ENCODE data around the gene RAB18.
"Not testable (repeated sequence)": the region's sequence is repeated elsewhere in the genome, so short reads cannot be mapped to it uniquely, and the experiment has no call there.

RAB18 gene

DNA sequence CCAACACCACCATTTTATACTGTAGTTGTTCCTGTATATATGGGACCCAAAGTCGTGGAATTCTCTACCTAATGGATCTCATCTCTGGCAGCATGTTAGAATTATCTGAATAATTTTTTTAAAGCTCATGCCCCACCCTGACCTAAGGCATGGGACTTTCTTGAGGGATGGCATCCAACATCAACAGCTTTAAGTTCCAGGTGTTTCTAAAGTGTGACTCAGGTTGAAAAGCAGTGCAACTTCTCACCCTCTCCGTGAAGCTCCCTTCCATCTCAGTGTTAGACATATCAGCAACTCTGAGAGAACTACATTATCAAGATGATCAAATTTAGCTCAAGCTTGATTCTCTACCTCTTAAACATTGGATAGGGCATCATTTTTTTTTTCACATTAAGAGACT, 18.1 kb upstream of the RAB18 start:
- Mint-ChIP-seq H3K36me3 (peaks cover 7% of the 10 kb centered on the region), H3K9me3 (peaks cover 9% of the 10 kb centered on the region), H3K4me3 (no peak overlapping the region), H3K27ac (no peak overlapping the region), H3K27me3 (peaks cover 24% of the 10 kb centered on the region), H3K4me1 (peaks cover 4% of the 10 kb centered on the region)
- no peak for DNase-seq (ENCODE audit: low spot score in 2 of 2)
- ATAC-seq (ENCODE audit: low read depth) = no peak

DNA sequence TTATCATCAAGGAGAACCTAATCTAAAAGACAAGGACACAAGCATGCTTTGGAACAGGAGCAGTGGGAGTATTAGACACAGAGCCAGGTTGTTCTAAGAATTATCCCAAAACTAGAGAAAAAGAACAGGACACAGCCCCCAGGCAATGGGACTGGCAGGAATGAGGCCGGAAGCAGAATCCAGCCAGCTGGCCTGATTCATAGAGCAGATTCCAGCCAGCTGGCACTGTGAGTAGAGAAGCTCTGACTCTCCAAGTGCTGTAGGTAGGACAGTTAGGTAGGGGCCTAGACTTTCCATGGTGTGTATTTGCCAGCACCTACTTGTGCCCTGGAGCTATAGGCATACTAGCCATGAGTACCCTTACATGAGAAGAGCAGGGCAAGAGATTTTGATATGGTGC, 13.3 kb upstream of the RAB18 start:
- Mint-ChIP-seq H3K36me3 (peaks cover 11% of the 10 kb centered on the region), H3K27me3 (peaks cover 33% of the 10 kb centered on the region), H3K27ac (no peak overlapping the region), H3K4me1 (no peaks in the 10 kb centered on the region), H3K9me3 (peaks cover 16% of the 10 kb centered on the region), H3K4me3 (no peak overlapping the region)
- DNase-seq (ENCODE audit: low spot score in 2 of 2) = no peak
- ATAC-seq (ENCODE audit: low read depth) = no peak

DNA sequence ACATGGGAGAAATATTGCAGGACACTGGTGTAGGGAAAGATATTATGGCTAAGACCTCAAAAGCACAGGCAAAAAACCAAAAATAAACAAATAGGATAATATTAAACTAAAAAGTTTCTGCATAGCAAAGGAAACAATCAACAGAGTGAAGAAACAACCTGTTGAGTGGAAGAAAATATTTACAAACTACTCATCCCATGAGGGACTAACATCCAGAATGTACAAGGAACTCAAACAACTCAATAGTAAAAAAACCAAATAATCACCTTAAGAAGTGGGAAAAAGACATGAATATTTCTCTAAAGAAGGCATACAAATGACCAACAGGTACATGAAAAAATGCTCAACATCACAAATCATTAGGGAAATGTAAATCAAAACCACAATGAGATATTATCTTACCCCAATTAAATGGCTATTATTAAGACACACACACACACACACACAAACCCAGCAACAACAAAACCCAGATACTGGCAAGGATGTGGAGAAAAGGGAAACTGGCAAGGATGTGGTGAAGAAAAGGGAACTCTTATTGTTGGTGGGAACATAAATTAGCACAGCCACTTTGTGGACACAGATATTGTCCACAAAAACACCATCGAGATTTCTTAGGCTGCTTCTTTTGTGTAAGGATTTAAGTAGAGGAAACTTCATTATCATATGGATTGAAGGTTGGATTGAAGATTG, 9.8 kb upstream of the RAB18 start:
- Mint-ChIP-seq H3K4me3 (no peak overlapping the region), H3K9me3 (peaks cover 11% of the 10 kb centered on the region), H3K36me3 (peaks cover 8% of the 10 kb centered on the region), H3K4me1 (no peaks in the 10 kb centered on the region), H3K27me3 (peaks cover 28% of the 10 kb centered on the region), H3K27ac (no peak overlapping the region)
- no peak for DNase-seq (ENCODE audit: low spot score in 2 of 2)
- ATAC-seq (ENCODE audit: low read depth) = no peak

DNA sequence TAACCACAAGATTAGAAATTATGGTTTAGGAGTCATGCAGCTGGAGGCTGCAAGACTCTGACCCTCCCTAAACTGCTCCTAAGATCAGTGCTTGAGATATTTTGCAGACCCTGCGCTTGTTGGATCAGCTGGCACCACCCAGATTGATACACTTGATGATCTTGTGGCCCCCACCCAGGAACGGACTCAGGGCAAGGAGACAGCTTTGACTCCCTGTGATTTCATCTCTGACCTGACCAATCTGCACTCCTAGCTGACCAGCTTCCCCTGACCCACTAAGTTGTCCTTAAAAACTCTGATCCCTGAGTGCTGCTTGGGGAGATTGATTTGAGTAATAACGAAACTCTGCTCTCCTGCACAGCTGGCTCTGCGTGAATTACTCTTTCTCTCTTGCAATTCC, 8.0 kb upstream of the RAB18 start:
- ATAC-seq (ENCODE audit: low read depth) (no peak), DNase-seq (ENCODE audit: low spot score in 2 of 2) (no peak)
- H3K27ac Mint-ChIP-seq = no peak overlapping the region
- H3K4me1 Mint-ChIP-seq = no peaks in the 10 kb centered on the region
- no peak overlapping the region for H3K4me3 Mint-ChIP-seq
- H3K36me3 Mint-ChIP-seq = peaks cover 3% of the 10 kb centered on the region
- peaks cover 6% of the 10 kb centered on the region for H3K9me3 Mint-ChIP-seq
- peaks cover 25% of the 10 kb centered on the region for H3K27me3 Mint-ChIP-seq

DNA sequence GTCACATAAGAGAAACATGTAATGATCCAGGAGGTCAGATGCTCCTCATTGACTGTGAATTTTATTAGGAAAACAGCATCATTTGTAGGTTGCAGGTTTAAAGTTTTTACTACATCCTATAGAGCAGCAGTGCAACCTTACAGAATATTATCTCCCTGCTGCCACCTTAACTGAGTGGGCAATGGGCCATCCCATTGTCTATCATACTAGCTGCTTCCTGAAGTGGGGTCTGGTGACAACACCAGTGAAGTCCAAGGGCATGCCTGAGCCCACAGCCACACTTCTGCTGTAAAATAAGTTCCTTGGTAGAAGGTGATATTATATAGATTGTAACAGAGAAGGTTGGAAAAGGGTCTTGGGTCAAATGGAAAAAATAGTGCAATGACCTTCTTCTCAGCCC, 4.0 kb upstream of the RAB18 start:
- Mint-ChIP-seq H3K4me1 (peaks cover 8% of the 10 kb centered on the region), H3K27me3 (peaks cover 16% of the 10 kb centered on the region), H3K4me3 (no peak overlapping the region), H3K9me3 (peaks cover 1% of the 10 kb centered on the region), H3K36me3 (no peaks in the 10 kb centered on the region), H3K27ac (no peak overlapping the region)
- no peak for DNase-seq (ENCODE audit: low spot score in 2 of 2)
- no peak for ATAC-seq (ENCODE audit: low read depth)

DNA sequence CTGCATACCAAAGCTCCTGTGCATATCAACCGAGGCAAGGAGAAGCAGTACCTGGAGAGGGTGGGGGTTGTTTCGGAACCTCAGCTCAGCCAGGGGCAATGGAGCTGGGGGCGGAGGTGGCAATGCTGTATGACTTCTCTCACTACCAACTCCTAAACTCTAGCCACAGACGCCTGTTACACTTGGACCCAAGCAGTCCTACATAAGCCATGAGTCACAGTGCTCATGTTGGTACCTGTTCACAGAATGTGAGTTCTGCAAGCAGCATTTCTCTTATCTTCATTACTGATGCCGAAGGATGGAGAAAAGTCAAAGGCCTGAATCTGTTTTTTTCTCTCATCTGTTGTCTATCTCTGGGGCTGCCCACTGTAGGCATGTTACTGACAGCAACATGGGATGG, 3.2 kb upstream of the RAB18 start:
- peaks cover 1% of the 10 kb centered on the region for H3K9me3 Mint-ChIP-seq
- H3K27ac Mint-ChIP-seq = no peak overlapping the region
- H3K36me3 Mint-ChIP-seq = no peaks in the 10 kb centered on the region
- DNase-seq (ENCODE audit: low spot score in 2 of 2) (no peak), ATAC-seq (ENCODE audit: low read depth) (no peak)
- peaks cover 16% of the 10 kb centered on the region for H3K27me3 Mint-ChIP-seq
- peaks cover 11% of the 10 kb centered on the region for H3K4me1 Mint-ChIP-seq
- no peak overlapping the region for H3K4me3 Mint-ChIP-seq

DNA sequence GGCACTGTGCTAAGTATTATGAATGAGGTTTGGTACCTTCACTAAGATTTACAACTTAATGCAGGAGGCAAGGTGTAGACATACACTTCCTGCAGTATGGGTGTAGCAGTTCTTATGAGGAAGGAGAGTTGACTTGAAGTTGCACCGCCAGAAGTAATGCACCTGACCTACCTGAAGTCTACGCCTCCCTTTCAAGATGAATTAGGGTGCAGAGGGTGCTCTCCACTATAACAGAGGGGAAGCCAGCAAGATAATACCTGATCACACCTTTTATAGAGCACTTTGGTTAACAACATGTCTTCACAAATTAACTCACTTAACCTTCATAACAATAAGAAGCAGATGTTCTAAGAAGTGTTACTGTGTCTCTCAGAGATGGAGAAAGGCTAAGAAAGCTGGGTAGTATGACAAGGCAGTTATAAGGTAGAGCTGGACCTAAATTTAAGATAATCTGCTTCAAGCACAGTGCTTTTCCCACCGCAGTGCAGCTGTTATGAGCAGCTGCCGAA, 552 bp upstream of the RAB18 start:
- Mint-ChIP-seq H3K9me3 (peaks cover 1% of the 10 kb centered on the region), H3K4me3 (peak overlapping the region; percentile 99), H3K4me1 (peaks cover 22% of the 10 kb centered on the region), H3K27me3 (peaks cover 11% of the 10 kb centered on the region), H3K27ac (peak overlapping the region; percentile 96), H3K36me3 (peaks cover 3% of the 10 kb centered on the region)
- DNase-seq (ENCODE audit: low spot score in 2 of 2) (no peak), ATAC-seq (ENCODE audit: low read depth) (no peak)

DNA sequence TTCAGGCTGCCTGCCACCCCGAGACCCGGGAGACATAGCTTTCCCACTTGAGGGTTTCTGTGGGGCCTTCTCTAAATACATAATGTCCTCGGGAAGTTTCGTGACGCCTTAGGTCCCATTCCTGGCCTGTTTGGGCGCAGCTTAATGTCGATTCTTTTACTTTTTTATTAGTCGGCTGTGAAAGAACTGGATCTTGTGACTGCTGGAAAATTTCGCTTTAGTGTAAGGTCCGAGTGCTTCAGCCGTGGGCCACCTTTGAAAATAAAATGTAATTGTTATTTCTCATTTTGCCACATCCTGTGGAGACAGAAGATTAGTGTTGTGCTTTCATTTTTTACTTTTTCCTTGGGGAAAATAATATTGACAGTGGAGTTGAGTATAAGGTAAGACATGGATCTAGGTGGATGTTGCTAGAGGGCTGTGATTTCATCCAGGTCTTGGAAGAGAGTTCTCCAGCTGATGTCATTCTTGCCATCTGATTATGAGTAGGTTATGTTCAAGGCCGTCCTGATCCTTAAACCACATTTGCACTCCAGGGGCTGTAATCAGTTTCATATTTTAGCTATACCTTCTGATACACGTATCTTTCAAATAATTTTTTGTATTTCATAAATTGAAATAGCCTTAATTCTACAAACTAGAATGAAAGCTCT, 830 bp downstream of the RAB18 start:
- peaks cover 9% of the 10 kb centered on the region for H3K36me3 Mint-ChIP-seq
- peaks cover 1% of the 10 kb centered on the region for H3K9me3 Mint-ChIP-seq
- H3K4me3 Mint-ChIP-seq = peak overlapping the region; percentile 99
- H3K4me1 Mint-ChIP-seq = peaks cover 28% of the 10 kb centered on the region
- no peak for DNase-seq (ENCODE audit: low spot score in 2 of 2)
- no peak for ATAC-seq (ENCODE audit: low read depth)
- peak overlapping the region; percentile 96 for H3K27ac Mint-ChIP-seq
- peaks cover 6% of the 10 kb centered on the region for H3K27me3 Mint-ChIP-seq

DNA sequence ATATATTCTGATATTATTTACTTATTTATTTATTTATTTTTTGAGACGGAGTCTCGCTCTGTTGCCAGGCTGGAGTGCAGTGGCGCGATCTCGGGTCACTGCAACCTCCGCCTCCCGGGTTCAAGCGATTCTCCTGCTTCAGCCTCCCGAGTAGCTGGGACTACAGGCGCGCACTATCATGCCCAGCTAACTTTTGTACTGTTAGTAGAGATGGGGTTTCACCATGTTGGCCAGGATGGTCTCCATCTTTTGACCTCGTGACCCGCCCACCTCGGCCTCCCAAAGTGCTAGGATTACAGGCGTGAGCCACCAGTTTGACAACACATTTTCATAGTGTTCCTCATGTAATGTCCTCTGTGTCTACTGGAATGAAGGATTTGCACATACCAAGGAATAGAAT, 1.4 kb downstream of the RAB18 start:
- Mint-ChIP-seq H3K4me1 (peaks cover 33% of the 10 kb centered on the region), H3K4me3 (peak overlapping the region; percentile 64), H3K27ac (peak overlapping the region; percentile 12), H3K36me3 (peaks cover 15% of the 10 kb centered on the region)
- not testable (repeated sequence) for ATAC-seq (ENCODE audit: low read depth); DNase-seq (ENCODE audit: low spot score in 2 of 2); H3K27me3 Mint-ChIP-seq; H3K9me3 Mint-ChIP-seq

DNA sequence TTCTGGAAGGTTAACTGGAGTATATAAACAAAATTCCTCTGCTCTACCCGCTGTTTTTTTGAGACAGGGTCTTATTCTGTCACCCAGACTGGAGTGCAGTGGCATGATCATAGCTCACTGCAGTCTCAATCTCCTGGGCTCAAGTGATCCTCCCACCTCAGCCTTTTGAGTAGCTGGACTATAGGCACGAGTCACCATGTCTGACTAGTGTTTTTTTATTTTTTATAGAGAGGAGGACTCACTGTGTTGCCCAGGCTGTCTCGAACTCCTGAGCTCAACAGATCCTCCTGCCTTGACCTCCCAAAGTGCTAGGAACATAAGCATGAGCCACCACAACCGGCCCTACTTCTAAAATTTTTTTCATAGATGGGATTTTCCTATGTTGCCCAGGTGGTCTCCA, 2.2 kb downstream of the RAB18 start:
- no peak for DNase-seq (ENCODE audit: low spot score in 2 of 2)
- ATAC-seq (ENCODE audit: low read depth) = no peak
- H3K27me3 Mint-ChIP-seq = no peaks in the 10 kb centered on the region
- peak overlapping the region; percentile 12 for H3K27ac Mint-ChIP-seq
- peaks cover 15% of the 10 kb centered on the region for H3K36me3 Mint-ChIP-seq
- H3K4me3 Mint-ChIP-seq = peak overlapping the region; percentile 64
- H3K4me1 Mint-ChIP-seq = peaks cover 33% of the 10 kb centered on the region
- H3K9me3 Mint-ChIP-seq = peaks cover 1% of the 10 kb centered on the region

DNA sequence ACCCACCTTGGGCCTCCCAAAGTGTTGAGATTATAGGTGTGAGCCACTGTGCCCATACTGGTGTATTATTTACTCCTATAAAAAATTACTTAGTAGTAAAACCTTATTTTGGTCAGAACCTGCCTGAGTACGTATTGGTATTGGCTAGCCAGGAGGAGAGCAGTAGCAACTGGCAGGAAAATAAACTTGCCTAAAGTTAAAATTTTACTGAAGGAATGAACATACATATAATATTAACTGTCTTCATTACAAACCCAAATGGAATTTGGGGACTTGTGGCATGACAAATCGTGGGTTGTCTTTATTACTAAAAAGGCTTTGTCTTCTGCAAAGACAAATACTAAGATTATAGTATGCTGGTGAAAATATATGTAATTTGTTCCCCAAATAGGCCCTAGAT, 8.4 kb downstream of the RAB18 start:
- Mint-ChIP-seq H3K27ac (no peak overlapping the region), H3K9me3 (no peaks in the 10 kb centered on the region), H3K4me3 (no peak overlapping the region), H3K4me1 (peaks cover 30% of the 10 kb centered on the region), H3K36me3 (peaks cover 38% of the 10 kb centered on the region), H3K27me3 (no peaks in the 10 kb centered on the region)
- no peak for DNase-seq (ENCODE audit: low spot score in 2 of 2)
- no peak for ATAC-seq (ENCODE audit: low read depth)

DNA sequence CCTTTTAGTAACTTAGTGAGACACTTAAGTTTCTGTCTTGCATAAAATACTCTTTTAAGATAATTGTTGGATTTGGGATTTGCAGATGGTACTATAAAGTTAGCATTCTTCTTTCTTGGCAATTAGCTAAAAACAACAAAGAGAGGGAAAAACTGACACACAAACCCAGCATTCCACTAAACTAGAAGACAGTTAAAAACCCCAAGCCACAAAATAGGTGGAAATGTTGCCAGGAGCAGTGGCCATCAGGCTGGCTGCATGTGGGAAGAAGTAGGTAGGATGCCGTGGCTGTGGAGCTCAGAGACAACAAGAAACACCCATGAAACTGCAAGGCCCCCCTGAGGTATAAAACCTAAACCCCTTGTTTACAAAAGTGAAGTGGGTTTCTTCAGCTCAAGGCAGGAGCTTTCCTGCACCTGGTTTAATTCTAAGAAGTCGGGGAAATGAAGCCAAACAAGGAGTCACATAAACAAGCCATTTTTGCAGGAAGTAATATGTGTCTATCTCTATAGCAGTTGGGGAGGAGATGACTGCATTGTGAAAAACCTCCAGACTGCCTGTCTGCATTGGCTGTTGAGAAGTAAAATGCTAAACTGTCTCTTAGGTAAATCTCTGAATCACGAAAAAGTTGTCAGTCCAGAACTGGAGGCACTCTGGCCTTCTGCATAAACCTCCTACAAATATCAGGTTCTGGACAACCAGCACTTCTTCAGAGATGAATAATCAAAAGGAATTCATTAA, 9.5 kb downstream of the RAB18 start:
- Mint-ChIP-seq H3K4me3 (no peak overlapping the region), H3K36me3 (peaks cover 38% of the 10 kb centered on the region), H3K27me3 (no peaks in the 10 kb centered on the region), H3K4me1 (peaks cover 26% of the 10 kb centered on the region), H3K9me3 (no peaks in the 10 kb centered on the region), H3K27ac (no peak overlapping the region)
- ATAC-seq (ENCODE audit: low read depth) = no peak
- DNase-seq (ENCODE audit: low spot score in 2 of 2) = no peak

DNA sequence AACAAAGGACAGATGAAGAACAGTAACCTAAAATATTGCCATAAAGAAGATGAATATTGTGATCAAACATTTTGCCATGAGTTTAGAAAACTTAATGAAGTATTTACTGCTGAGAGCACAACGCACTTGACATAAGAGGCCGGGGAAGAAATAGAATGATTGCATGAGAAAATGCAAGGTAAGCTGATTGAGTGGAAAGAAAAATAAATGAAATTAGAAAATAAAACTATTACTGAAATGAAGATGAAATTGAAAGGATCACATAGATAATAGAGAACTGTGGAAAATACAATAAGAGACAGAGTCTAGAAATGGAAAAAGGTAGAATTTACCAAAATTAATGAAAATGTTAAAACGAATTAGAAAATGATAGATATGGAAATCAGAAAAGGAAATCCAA, 10.1 kb downstream of the RAB18 start:
- ATAC-seq (ENCODE audit: low read depth) (no peak), DNase-seq (ENCODE audit: low spot score in 2 of 2) (no peak)
- Mint-ChIP-seq H3K4me1 (peaks cover 22% of the 10 kb centered on the region), H3K36me3 (peaks cover 34% of the 10 kb centered on the region), H3K4me3 (no peak overlapping the region), H3K27ac (no peak overlapping the region), H3K9me3 (no peaks in the 10 kb centered on the region), H3K27me3 (no peaks in the 10 kb centered on the region)

DNA sequence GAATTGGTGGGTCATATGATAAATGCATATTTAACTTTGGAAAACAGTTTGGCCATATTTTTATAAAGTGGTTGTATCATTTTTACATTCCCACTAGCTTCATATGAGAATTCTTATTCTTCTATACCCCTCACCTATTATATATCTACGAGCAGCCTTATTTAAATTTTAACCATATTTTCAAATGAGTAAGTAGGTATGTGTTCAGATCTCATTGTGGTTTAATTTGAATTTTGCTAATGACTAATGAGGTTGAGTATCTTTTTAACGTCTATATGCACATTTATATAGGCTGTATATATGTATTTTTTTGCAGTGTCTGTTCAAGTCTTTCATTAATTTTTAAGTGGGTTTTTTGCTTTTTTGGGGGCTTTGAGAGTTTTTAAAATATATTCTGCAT, 14.2 kb downstream of the RAB18 start:
- Mint-ChIP-seq H3K9me3 (no peaks in the 10 kb centered on the region), H3K4me1 (peaks cover 24% of the 10 kb centered on the region), H3K36me3 (peaks cover 20% of the 10 kb centered on the region), H3K27me3 (no peaks in the 10 kb centered on the region), H3K4me3 (no peak overlapping the region), H3K27ac (no peak overlapping the region)
- no peak for ATAC-seq (ENCODE audit: low read depth)
- DNase-seq (ENCODE audit: low spot score in 2 of 2) = no peak

Measured in memory B cell (primary cell).